ENCODE results near the gene THAP12. TPM values are rescaled to one million over a fixed set of nuclear protein-coding genes. Genes with fewer than 3 reads are reported as not detected.

The THAP12 gene
- total and polyA plus RNA-seq, 10 of the 15 experiments (the other 5 are each of a cell fraction or from before 2014, with no cell fraction given), result 12.6 to 45.6 (median 22.3) TPM

GRCh38 chr11:76371170-76371569 is 9.8 kb downstream of the THAP12 start (continued):
- TF ChIP-seq USF1 (IDR thresholded peaks at IDR 0.05; ENCODE audit: borderline replicate concordance, extremely low read length, insufficient read depth, low read depth, low read length) (no peak), ZBTB40 (IDR thresholded peaks at IDR 0.05; ENCODE audit: borderline replicate concordance) (no peak)

- ATAC-seq, result no peak
- no peaks in the 10 kb centered on the region; the same call in 1 of the 2 replicates for H3K79me2 ChIP-seq (ENCODE audit: control insufficient read depth, insufficient read depth, low read length)
- H3K4me2 ChIP-seq (ENCODE audit: control insufficient read depth, insufficient read depth), result no peak overlapping the region
- POLR2A ChIA-PET, result no interaction called here
- peaks cover 2% of the 10 kb centered on the region; the same call in 1 of the 2 replicates for H4K20me1 ChIP-seq (ENCODE audit: control insufficient read depth, insufficient read depth)
- H3K36me3 ChIP-seq (ENCODE audit: control insufficient read depth in 2 of 2, insufficient read depth in 2 of 2, low read length in 1 of 2), result no peaks in the 10 kb centered on the region
- H3K4me3 ChIP-seq, result no peak overlapping the region
- CTCF ChIA-PET, result no interaction called here
- no peaks in the 10 kb centered on the region for H3K27me3 ChIP-seq (replicated peaks in 1 of 2; ENCODE audit: control insufficient read depth in 2 of 2, insufficient read depth in 2 of 2, low read length in 1 of 2)
- H3K9me3 ChIP-seq (replicated peaks; ENCODE audit: control insufficient read depth, insufficient read depth, low read length), result no peaks in the 10 kb centered on the region
- RAD21 ChIA-PET (ENCODE audit: unreplicated experiment), result no interaction called here
- TF ChIP-seq TBL1XR1 (IDR thresholded peaks at IDR 0.05; ENCODE audit: low read depth, low read length), result no peak
- no peak for TF ChIP-seq EED (IDR thresholded peaks at IDR 0.05; ENCODE audit: low read depth)
- TF ChIP-seq SKIL (IDR thresholded peaks at IDR 0.05; ENCODE audit: low read depth, poor library complexity, severe bottlenecking), result no peak
- no peak for TF ChIP-seq ELK1 (IDR thresholded peaks at IDR 0.05; ENCODE audit: low read depth, low read length)
- TF ChIP-seq POU2F2 (IDR thresholded peaks at IDR 0.05; ENCODE audit: borderline replicate concordance, low read depth, low read length), result no peak
- no peak for TF ChIP-seq IKZF2 (IDR thresholded peaks at IDR 0.05)
- TF ChIP-seq ZNF24 (IDR thresholded peaks at IDR 0.05), result no peak
- no peak for TF ChIP-seq FOXM1 (IDR thresholded peaks at IDR 0.05; ENCODE audit: low read depth, low read length)
- no peak for TF ChIP-seq RAD51 (IDR thresholded peaks at IDR 0.05)
- no peak for TF ChIP-seq RELA (IDR thresholded peaks at IDR 0.05; ENCODE audit: borderline replicate concordance, partially characterized antibody)
- TF ChIP-seq PAX8 (IDR thresholded peaks at IDR 0.05), result no peak
- TF ChIP-seq LARP7 (IDR thresholded peaks at IDR 0.05), result no peak
- SMC1A ChIA-PET (ENCODE audit: uncharacterized antibody, unreplicated experiment), result no interaction called here
- intact Hi-C loops (cut with micrococcal nuclease; ENCODE audit: unreplicated experiment) (no loop called here), in situ Hi-C loops (cut with MboI) (no loop called here)
- H3K27ac ChIP-seq (ENCODE audit: control insufficient read depth, insufficient read depth), result no peak overlapping the region
- DNase-seq (ENCODE audit: low read depth, low spot score), result no peak
- no peak overlapping the region for H3K9ac ChIP-seq (ENCODE audit: control insufficient read depth, insufficient read depth, low read length)
- no peaks in the 10 kb centered on the region for H3K4me1 ChIP-seq (ENCODE audit: control insufficient read depth, insufficient read depth, low read length)
- WGBS (ENCODE audit: insufficient coverage, insufficient replicate concordance, low lambda C conversion rate, missing lambda C conversion rate), result 97% methylated on average over 6 of the region's 6 CpGs
- FAIRE-seq, result no peak
- no peak overlapping the region for H2AFZ ChIP-seq (ENCODE audit: control insufficient read depth, low read depth, low read length)
- BruUV-seq (replicated peaks), result no TSS peak
Measured at GRCh38 chr11:76369406-76369805, 11.5 kb downstream of the THAP12 start.

Data from GM12878 (cell line).